ENCODE measurements around the gene C16orf46. TPM values are rescaled to one million over a fixed set of nuclear protein-coding genes. Genes with fewer than 3 reads are reported as not detected.

C16orf46 gene
- total and polyA plus RNA-seq, 2 of the 13 experiments (the other 11 are each of a cell fraction or from before 2014, with no cell fraction given): 0.38 to 0.55 TPM

DNA sequence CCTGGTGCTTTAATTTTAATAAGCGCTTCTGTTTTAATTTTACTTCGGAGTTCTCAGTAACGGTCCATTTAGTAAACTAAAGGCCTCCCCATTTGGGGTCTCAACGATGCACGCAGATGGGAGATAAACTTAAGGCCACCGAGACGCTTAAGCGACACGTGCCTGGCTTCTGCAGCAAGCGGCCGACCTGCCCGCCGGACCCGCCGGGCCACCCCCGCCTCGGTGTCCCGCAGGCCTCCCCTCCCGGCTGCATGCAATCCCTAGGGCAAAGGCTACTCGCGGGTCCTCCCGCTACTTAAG, 18.6 kb upstream of the C16orf46 start (continued):
- TF ChIP-seq, protein P1, sequence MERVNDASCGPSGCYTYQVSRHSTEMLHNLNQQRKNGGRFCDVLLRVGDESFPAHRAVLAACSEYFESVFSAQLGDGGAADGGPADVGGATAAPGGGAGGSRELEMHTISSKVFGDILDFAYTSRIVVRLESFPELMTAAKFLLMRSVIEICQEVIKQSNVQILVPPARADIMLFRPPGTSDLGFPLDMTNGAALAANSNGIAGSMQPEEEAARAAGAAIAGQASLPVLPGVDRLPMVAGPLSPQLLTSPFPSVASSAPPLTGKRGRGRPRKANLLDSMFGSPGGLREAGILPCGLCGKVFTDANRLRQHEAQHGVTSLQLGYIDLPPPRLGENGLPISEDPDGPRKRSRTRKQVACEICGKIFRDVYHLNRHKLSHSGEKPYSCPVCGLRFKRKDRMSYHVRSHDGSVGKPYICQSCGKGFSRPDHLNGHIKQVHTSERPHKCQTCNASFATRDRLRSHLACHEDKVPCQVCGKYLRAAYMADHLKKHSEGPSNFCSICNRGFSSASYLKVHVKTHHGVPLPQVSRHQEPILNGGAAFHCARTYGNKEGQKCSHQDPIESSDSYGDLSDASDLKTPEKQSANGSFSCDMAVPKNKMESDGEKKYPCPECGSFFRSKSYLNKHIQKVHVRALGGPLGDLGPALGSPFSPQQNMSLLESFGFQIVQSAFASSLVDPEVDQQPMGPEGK (CRISPR knock-in tag; IDR thresholded peaks at IDR 0.05): 0 out of 2 replicates have a peak, but pooled peaks have one; percentile 55
- no peak for TF ChIP-seq HMGA1 (CRISPR knock-in tag; conservative IDR thresholded peaks at IDR 0.05)

- FAIRE-seq (no peak), ATAC-seq (no peak), DNase-seq (ENCODE audit: low spot score) (no peak)
- H3K4me2 ChIP-seq (ENCODE audit: low read depth, low read length): peak overlapping the region; percentile 78
- peak overlapping the region; percentile 75 to 86 (median 83) for H3K4me3 ChIP-seq (replicated peaks in 1 of 3; ENCODE audit: insufficient read depth in 1 of 3, low read depth in 2 of 3, low read length in 3 of 3)
- ChIA-PET POLR2A (interaction anchor here (1.1 to 1.7 kb wide), 2 partner anchors 10 to 18 kb away, joined by 4 to 13 read pairs; partner anchors contain the start of gene C16orf46), CTCF (ENCODE audit: low intra/inter-chr PET ratio, low total read pairs) (no interaction called here)
- peaks cover 51% of the 10 kb centered on the region for H3K4me1 ChIP-seq (ENCODE audit: insufficient read depth, low read length)
- 52% methylated on average over 21 of the region's 21 CpGs for WGBS (ENCODE audit: low lambda C conversion rate)
- no peaks in the 10 kb centered on the region; the same call in 1 of the 2 replicates for H4K20me1 ChIP-seq (ENCODE audit: insufficient read depth, low read length)
- no TSS peak for BruUV-seq (replicated peaks)
- no peaks in the 10 kb centered on the region; a peak in 1 of 5 replicates for H3K27me3 ChIP-seq (ENCODE audit: control insufficient read depth in 1 of 2, insufficient read depth in 2 of 2, low read length in 2 of 2)
- intact Hi-C loops (cut with micrococcal nuclease; ENCODE audit: unreplicated experiment): loop anchor here (5.0 kb wide), 2 partner anchors 58 to 88 kb away; partner anchors contain the start of genes ATMIN, CENPN and CMC2
- peak overlapping the region; percentile 85 for H3K9ac ChIP-seq (ENCODE audit: insufficient read depth, low read depth, low read length)
- H3K9me3 ChIP-seq (ENCODE audit: low read length): no peaks in the 10 kb centered on the region
- no peak overlapping the region for H2AFZ ChIP-seq (ENCODE audit: low read length)
- in situ Hi-C loops (cut with HindIII; ENCODE audit: extremely low pct_ligation_motif_present, low pct_unique_long_range_greater_than_20kb): no loop called here
- peak overlapping the region; percentile 88 for H3K27ac ChIP-seq (ENCODE audit: extremely low read length, insufficient read depth, low read length)
- H3K79me2 ChIP-seq (ENCODE audit: insufficient read depth, low read length): peaks cover 56% of the 10 kb centered on the region
- peaks cover under 1 to 14% of the 10 kb centered on the region in 2 experiments; a peak in 4 of 5 replicates for H3K36me3 ChIP-seq (replicated peaks in 1 of 2; ENCODE audit: control insufficient read depth in 1 of 2, insufficient read depth in 2 of 2, low read length in 2 of 2)
- TF ChIP-seq ZBTB38 (CRISPR knock-in tag; IDR thresholded peaks at IDR 0.05) (peak; percentile 95), SMAD9 (CRISPR knock-in tag; IDR thresholded peaks at IDR 0.05) (no peak), CBX5 (CRISPR knock-in tag; IDR thresholded peaks at IDR 0.05; ENCODE audit: borderline replicate concordance) (no peak), MAFK (conservative IDR thresholded peaks at IDR 0.05 in 1 of 2, IDR thresholded peaks at IDR 0.05 in 1 of 2; ENCODE audit: low read length in 2 of 2) (peak; percentile 88 to 94), MAFF (IDR thresholded peaks at IDR 0.05; ENCODE audit: low read depth, low read length) (peak; percentile 88), NCOA5 (CRISPR knock-in tag; IDR thresholded peaks at IDR 0.05) (no peak), ZBTB33 (CRISPR knock-in tag; IDR thresholded peaks at IDR 0.05) (0 out of 2 replicates have a peak, but pooled peaks have one; percentile 42), XBP1 (CRISPR knock-in tag; IDR thresholded peaks at IDR 0.05) (no peak), SP5 (CRISPR knock-in tag; IDR thresholded peaks at IDR 0.05; ENCODE audit: borderline replicate concordance, low read depth) (no peak)
- TF ChIP-seq, protein P2, sequence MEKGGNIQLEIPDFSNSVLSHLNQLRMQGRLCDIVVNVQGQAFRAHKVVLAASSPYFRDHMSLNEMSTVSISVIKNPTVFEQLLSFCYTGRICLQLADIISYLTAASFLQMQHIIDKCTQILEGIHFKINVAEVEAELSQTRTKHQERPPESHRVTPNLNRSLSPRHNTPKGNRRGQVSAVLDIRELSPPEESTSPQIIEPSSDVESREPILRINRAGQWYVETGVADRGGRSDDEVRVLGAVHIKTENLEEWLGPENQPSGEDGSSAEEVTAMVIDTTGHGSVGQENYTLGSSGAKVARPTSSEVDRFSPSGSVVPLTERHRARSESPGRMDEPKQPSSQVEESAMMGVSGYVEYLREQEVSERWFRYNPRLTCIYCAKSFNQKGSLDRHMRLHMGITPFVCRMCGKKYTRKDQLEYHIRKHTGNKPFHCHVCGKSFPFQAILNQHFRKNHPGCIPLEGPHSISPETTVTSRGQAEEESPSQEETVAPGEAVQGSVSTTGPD (CRISPR knock-in tag; IDR thresholded peaks at IDR 0.05): no peak
- TF ChIP-seq, protein P3, sequence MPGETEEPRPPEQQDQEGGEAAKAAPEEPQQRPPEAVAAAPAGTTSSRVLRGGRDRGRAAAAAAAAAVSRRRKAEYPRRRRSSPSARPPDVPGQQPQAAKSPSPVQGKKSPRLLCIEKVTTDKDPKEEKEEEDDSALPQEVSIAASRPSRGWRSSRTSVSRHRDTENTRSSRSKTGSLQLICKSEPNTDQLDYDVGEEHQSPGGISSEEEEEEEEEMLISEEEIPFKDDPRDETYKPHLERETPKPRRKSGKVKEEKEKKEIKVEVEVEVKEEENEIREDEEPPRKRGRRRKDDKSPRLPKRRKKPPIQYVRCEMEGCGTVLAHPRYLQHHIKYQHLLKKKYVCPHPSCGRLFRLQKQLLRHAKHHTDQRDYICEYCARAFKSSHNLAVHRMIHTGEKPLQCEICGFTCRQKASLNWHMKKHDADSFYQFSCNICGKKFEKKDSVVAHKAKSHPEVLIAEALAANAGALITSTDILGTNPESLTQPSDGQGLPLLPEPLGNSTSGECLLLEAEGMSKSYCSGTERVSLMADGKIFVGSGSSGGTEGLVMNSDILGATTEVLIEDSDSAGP (CRISPR knock-in tag; IDR thresholded peaks at IDR 0.05; ENCODE audit: borderline replicate concordance): no peak
These were observed 17.8 kb upstream of the C16orf46 start for GRCh38 chr16:81094771-81095251.

Measured in HepG2 (cell line).